ENCODE data around the gene CAPN1. TPM values are rescaled to one million over a fixed set of nuclear protein-coding genes. Genes with fewer than 3 reads are reported as not detected.

Gene CAPN1
- total and polyA plus RNA-seq, 9 of the 15 experiments (the other 6 are each of a cell fraction or from before 2014, with no cell fraction given), result 3.5 to 199 (median 61.6) TPM

DNA sequence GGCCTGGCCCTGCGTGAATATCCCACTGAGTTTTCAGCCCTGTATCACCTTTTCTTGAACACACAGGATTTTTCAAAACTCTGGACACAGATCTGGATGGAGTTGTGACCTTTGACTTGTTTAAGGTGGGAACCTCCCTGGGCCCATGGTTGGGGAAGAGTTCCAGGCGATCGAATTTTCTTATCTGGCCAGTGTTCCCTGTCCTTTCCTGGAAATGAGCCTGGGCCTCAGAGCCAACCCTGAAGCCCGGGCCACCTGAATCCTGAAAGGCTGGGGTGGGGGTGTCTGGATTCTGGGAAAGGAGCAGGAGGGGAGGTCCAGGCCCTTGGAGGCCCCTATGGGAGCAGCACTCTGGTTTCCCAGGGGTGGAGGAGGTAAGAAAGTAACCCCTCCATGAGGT is 29.0 kb downstream of the CAPN1 start:
- peak overlapping the region in 1 of 2 experiments; percentile 43; a peak in 1 of 4 replicates for H3K9ac ChIP-seq (ENCODE audit: insufficient read depth in 1 of 2, low read depth in 2 of 2, low read length in 2 of 2)
- ATAC-seq (no peak), FAIRE-seq (no peak), DNase-seq (ENCODE audit: extremely low read depth in 1 of 4, low spot score in 3 of 4) (no peak)
- ChIA-PET POLR2A (interaction anchor here (0.5 to 1.3 kb wide), 7 partner anchors 10 to 291 kb away, joined by 3 to 4 read pairs (median 3); partner anchors contain the start of gene CAPN1), CTCF (ENCODE audit: low intra/inter-chr PET ratio) (interaction anchor here (0.5 kb wide), 1 partner anchor 300 kb away, joined by 7 read pairs; no protein-coding TSS in a partner anchor)
- no peak overlapping the region for H3K27ac ChIP-seq (ENCODE audit: extremely low read depth, low read depth, low read length)
- no TSS peak for BruUV-seq (replicated peaks)
- in situ Hi-C loops (cut with MboI), result no loop called here
- H3K9me1 ChIP-seq (ENCODE audit: control insufficient read depth, insufficient read depth, low read length), result peaks cover 2% of the 10 kb centered on the region
- H3K9me3 ChIP-seq (replicated peaks; ENCODE audit: control insufficient read depth, insufficient read depth, low read depth, low read length), result no peaks in the 10 kb centered on the region
- H3K4me3 ChIP-seq, result no peak overlapping the region
- peaks cover 59% of the 10 kb centered on the region; the same call in 2 of the 3 replicates for H3K36me3 ChIP-seq (ENCODE audit: control insufficient read depth, insufficient read depth, low read length)
- intact Hi-C loops (cut with micrococcal nuclease), result no loop called here
- peaks cover 13 to 50% of the 10 kb centered on the region in 2 experiments; a peak in 4 of 5 replicates for H3K4me1 ChIP-seq (replicated peaks in 1 of 2; ENCODE audit: control insufficient read depth in 2 of 2, insufficient read depth in 2 of 2, low read length in 2 of 2)
- WGBS (ENCODE audit: insufficient coverage, low coverage, missing lambda C conversion rate), result 39% methylated on average over 4 of the region's 4 CpGs
- H3K4me2 ChIP-seq (ENCODE audit: insufficient read depth, low read length), result no peak overlapping the region
- H3K79me2 ChIP-seq (ENCODE audit: control insufficient read depth, insufficient read depth, low read length), result no peaks in the 10 kb centered on the region
- H3K27me3 ChIP-seq (ENCODE audit: control insufficient read depth in 2 of 2, insufficient read depth in 2 of 2, low read length in 2 of 2), result no peaks in the 10 kb centered on the region
- H2AFZ ChIP-seq (ENCODE audit: low read depth, low read length), result no peak overlapping the region
- TF ChIP-seq BRF2 (IDR thresholded peaks at IDR 0.05; ENCODE audit: borderline replicate concordance, insufficient read depth, insufficient read length) (no peak), ZNF165 (CRISPR knock-in tag; IDR thresholded peaks at IDR 0.05; ENCODE audit: borderline replicate concordance) (no peak), ZNF830 (CRISPR knock-in tag; IDR thresholded peaks at IDR 0.05) (no peak), RBM22 (IDR thresholded peaks at IDR 0.05; ENCODE audit: low read depth, low read length, poor library complexity, severe bottlenecking) (no peak), RCOR1 (IDR thresholded peaks at IDR 0.05; ENCODE audit: borderline replicate concordance in 1 of 2, low read depth in 2 of 2, low read length in 2 of 2) (no peak), BHLHE40 (IDR thresholded peaks at IDR 0.05; ENCODE audit: low read length) (no peak), CCNT2 (IDR thresholded peaks at IDR 0.05; ENCODE audit: borderline replicate concordance, extremely low read depth, insufficient read length, low read depth, low read length) (no peak), NFIX (CRISPR knock-in tag; IDR thresholded peaks at IDR 0.05; ENCODE audit: low read depth) (no peak), ZNF778 (CRISPR knock-in tag; IDR thresholded peaks at IDR 0.05) (no peak), CBX2 (IDR thresholded peaks at IDR 0.05; ENCODE audit: insufficient read depth, low read length, poor library complexity, severe bottlenecking) (no peak)
- TF ChIP-seq, protein P1, sequence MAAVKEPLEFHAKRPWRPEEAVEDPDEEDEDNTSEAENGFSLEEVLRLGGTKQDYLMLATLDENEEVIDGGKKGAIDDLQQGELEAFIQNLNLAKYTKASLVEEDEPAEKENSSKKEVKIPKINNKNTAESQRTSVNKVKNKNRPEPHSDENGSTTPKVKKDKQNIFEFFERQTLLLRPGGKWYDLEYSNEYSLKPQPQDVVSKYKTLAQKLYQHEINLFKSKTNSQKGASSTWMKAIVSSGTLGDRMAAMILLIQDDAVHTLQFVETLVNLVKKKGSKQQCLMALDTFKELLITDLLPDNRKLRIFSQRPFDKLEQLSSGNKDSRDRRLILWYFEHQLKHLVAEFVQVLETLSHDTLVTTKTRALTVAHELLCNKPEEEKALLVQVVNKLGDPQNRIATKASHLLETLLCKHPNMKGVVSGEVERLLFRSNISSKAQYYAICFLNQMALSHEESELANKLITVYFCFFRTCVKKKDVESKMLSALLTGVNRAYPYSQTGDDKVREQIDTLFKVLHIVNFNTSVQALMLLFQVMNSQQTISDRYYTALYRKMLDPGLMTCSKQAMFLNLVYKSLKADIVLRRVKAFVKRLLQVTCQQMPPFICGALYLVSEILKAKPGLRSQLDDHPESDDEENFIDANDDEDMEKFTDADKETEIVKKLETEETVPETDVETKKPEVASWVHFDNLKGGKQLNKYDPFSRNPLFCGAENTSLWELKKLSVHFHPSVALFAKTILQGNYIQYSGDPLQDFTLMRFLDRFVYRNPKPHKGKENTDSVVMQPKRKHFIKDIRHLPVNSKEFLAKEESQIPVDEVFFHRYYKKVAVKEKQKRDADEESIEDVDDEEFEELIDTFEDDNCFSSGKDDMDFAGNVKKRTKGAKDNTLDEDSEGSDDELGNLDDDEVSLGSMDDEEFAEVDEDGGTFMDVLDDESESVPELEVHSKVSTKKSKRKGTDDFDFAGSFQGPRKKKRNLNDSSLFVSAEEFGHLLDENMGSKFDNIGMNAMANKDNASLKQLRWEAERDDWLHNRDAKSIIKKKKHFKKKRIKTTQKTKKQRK (IDR thresholded peaks at IDR 0.05; ENCODE audit: borderline replicate concordance, low read depth, low read length), result no peak
- no peaks in the 10 kb centered on the region for H4K20me1 ChIP-seq (replicated peaks; ENCODE audit: control insufficient read depth, insufficient read depth, low read length)

Data from K562 (cell line).